HG02938 (cell line): ENCODE measurements around the gene MSI2.
A peak's percentile ranks its signal among the peaks of the same experiment; 100 is the strongest.

ENCODE experiments used
- ATAC-seq: cut with Tn5 transposase; IDR thresholded peaks from one replicate; pipeline ENCODE4 v1.9.1; 2021; ENCODE audit warnings: mild to moderate bottlenecking, moderate library complexity; ENCODE audit not compliant: unreplicated experiment

Gene MSI2

DNA sequence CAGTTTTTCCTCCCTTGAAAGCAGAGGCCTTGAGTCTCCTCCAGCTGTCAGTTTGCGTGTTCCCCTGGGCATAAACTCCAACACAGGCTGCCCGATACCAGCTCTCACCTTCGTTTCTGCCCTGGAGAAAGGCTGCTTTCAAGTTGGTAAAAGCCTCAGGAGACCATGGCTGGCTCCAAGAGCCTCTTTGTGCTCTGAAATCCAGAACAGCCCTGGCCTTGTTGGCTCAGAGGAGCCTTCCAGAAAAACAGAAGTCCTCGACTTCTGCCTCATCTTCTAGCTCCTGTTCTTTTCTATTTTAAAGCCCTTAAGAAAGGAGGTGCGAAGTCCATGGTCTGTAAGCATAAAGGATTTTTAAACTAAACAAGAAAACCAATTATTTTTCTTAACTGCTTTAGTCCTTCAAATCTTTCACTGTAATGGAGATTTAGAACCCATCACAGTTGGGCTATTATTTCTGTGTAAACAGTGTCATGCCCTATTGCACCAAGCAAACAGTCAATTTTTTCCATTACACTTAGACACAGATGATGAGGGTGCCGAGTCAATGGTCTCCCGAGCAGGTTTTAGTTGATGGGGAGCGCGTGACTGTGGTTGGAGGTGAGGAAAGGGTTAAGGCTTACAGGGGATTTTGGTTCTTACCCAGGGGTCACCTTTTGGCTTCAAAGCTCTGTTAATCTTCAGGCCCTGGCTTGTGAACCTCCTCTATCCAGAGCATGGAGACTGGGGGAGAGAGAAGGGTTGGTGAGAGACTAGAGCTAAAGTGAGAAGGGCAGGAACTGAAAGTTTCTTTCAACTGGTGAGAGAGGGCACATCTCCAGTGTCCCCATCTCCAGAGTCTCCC lies 212.8 kb downstream of the MSI2 start:
- peak; percentile 55 for ATAC-seq

DNA sequence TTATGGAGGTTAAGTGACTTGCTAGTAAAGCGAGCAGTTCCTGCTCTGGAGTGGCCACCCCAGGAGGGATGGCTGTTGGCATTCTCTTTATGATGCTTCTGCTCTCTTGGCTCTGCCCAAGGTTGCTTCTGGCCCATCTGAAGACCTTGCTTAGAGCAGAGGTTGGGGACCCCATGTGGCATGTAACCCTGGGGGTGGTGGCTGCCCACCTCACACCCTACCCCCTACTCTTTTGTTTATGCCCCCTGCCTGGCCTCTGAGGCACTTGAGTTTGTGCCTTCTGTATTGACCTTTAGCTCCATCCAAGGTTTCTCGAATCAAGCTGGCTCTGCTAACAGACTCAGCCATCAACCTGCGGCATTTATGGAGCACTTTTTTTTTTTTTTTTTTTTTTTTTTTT lies 214.6 kb downstream of the MSI2 start:
- ATAC-seq: no peak

DNA sequence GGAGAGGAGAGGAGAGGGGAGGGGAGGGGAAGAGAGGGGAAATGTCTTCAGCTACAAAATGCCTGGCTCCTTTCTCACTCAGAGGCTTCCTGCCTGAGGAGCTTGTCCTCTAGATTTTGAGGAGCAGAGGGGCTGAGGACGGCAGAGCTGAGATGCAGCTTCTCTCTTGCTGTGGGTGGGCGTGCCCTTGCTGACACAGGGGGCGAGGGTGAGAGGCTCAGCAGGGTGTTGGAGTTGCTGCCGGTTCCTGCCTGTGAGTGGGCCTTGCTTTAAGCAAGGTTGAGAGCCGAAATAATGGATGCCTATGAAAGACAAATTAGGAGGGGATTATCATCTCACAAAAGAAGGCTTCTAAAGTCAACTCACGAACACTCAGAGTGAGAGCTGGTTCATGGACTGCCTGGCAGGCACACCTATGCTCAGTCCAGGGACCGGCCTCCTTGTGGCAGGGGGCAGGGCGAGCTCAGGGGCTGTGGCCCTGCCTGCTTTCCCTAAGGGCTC lies 215.6 kb downstream of the MSI2 start:
- no peak for ATAC-seq

DNA sequence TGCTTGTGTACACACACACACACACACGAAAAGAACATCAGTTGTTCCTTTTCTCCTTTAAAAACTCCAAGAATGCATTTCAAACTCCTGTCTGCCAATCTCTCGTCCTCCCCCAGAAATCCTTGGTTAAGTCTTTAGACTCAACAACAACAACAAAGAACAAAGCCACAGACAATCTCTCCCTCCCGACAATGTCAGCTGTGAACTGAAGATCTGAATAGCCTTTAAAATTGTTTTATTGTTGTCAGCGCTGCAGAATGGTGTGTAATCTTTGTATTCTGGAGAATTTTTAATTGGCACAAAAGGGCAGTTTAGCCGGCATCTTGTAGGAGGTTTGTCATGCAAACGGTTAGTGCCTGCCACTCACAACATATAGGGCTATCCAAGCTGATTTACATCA lies 219.5 kb downstream of the MSI2 start:
- no peak for ATAC-seq

DNA sequence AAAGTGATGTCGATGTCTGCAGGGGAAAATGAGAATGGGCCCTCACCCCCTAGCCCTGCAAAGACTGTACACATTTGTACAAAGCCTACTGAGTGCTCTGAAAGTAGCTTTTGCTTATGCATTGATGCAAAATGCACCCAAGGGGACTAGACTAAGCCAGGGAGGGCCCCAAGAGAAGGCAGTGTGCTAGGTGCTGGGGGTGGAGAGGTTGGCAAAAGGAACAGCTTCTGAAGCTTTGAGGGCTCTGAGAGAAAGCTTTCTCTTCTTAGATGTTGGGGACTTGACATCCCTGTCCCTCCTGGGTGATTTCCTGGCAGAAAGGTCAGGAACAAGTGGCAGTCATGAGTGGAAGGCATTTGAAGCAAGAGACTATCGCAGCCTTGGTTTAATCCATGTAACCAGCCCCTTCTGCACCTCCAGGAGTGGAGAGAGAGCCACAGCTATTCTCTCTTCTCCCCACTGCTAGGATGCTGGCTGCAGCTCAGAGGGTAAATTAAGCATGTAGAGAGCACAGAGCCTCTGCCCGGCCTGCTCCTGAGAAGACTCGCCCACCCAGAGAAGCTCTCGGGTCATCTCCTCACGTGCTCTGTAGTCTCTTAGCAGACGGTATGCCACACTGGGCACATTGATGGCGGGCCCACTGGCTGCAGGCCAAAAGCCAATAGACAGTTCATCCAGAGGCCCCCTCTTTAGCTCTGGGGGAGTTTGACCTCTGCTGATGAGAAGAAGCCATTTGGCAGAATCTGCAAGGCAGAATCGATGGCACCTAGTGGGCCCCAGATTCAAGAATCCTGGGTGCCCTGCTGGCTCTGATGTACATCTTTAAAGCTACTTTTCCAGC lies 221.4 kb downstream of the MSI2 start:
- ATAC-seq: no peak

DNA sequence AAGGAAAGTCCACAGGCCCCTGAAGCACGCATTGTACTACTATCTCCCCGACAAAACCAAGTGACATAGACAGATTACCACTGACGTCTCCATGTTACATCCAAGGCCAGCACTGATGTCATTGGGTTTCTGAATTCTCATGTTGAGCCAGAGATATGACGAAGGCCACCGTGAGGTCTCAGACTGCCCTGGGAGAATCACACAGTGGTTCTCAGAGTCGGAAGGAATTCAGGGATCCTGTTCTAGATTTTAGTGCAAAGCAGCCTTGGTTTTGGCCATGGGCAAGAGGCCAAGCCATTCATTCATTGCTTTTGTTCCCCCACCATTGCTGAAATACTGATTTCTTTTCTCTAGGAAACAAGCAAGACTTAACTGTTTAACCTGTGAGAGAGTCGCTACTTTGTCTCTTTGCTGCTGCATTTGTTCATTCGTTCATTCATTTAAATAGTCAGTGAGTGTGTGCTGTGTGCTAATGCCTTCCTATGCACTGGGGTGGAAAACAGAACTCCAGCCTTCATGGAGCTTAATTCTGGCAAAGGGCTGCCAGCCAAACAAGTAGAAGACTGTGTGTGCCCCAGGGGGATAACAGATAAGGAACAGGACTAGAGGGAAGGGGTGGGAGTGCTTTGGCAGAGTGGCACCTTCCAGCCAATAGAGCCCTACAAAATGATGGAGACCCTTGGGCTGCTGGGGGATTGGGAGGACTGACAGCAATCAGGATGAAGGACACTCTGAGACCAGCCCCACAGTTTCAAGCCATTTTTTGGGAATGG lies 222.3 kb downstream of the MSI2 start:
- ATAC-seq: no peak

DNA sequence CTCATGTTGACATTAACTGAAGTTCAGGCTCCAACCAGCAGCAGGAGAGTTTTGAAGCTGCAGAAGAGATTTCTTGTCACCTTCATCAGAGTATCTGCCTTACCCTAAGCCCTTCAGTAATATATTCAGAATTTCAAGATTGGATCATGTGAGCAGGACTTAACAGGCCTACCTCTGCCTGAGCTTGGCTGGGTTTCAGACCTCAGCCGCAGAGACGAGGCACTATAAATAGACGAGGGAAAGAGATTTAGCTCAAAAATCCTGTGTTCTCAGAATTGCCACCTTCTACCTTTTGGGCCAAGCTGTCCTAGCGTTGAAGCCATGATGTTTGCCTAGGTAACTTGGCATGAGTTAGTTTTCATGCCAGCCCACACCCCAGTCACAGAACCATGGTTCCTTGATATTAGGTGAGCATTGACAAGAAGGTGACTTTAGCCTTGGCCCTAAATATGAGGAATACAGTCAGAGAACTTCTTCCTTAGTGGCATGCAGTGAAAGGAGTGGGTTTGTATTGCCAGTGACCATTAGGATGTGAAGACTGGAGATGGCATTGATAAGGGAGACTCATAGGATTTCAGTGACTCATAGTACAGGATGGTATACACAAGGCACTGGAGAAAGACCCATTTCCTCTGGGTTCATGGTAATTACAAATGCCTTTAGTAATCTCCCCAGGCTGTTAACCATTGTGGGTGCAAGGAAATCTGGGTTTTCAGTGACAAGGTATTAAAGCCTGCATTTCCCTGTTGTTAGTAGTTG lies 224.3 kb downstream of the MSI2 start:
- ATAC-seq: no peak

DNA sequence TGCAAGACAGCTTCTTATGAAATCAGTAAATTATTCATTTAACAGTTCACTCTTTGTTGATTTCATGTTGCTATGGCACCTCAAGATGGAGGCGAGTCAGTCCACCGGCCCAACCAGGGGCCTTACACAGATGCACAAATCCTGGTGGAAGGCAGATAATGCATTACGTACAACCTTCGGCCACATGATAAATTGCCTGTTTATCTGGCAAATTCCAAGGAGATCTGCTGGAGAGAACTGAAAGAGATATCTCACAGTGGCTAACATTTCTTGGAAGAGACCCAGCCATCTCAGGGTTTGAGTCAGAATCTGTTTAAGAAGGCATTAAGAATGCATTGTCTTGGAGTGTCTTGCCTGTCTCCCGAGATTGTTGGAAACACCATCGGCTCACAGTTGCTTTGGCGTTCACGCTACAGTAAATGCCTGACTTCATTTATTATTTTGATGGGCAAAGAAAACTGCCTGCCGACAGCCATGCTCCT lies 225.6 kb downstream of the MSI2 start:
- no peak for ATAC-seq

DNA sequence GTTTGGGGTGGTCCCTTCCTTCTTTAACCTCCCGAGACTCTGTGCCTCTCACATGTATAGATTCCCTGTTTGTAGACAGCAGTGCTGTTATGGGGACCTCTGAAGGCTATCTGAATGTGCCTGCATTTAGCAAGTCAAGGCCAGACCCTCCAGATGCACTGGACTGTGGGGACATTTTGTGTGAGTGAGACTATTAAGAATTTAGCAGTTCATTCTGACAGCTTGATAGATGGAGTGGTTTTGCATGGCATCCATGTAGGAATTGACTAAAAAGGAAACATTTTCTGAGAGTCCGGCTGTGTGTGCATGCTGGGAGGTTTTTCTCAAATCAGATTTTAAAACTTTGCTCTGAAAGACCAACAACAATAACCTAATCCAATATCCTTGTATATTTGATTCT lies 226.3 kb downstream of the MSI2 start:
- no peak for ATAC-seq

DNA sequence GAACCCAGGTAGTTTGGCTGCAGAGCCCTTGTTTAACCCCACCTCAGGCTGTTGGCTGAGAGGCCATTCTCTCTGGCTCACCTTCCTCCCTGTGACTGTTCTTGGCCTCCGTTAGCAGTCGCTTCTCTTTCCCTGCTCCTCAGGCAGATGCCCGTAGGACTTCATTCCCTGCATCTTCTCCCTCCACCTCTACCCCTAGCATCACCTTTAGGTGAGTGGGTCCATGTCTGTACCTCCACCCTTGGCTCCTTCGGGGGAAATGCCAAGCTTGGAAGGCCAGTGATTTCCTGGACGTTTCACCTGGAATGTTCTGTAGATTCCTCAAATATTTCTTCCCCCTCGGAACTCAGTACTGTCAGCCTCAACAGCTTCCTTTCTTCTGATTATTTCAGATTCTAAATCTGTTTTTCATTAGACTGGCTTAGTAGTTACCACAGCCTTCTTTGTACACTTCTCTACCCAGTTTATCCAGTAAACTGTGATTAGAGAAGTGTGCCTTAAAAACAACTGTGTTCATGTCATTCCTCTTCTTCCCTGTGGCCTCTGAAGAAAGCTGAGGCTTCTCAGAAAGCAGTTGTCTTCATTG lies 227.9 kb downstream of the MSI2 start:
- no peak for ATAC-seq

DNA sequence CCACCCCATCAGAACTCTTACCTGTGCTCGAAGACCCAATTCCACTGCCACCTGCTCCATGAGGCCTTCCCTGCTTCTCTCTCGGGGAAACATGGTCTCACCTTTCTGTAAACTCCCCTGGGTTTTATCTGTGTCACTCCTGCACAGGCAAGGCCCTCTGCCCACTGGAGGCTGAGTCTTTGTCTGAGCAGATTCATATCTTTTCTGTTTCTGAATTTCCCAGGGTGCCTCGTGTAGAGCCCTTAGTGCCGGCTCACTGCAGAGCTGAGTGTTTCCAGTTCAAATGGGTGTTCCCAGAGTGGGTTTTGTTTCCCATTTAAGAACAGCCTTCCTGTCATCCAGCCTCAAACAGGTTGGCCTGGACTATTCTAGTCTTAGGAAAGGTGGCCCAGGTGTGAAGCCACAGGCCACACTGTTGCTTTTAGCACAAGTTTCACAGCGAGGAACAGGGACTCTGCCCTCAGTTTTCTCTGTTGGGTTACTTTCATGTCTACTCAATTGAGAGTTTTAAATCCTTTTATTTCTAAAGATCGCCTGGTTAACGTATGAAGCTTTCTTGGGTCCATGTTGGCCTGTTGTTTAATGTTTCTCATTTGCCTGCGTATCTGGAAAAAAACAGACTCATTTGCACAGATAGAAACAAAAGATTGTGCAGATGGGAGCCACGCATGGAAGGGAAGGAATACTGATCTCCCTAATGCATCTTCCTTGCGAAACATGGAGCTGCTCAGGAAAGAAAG lies 228.7 kb downstream of the MSI2 start:
- no peak for ATAC-seq

DNA sequence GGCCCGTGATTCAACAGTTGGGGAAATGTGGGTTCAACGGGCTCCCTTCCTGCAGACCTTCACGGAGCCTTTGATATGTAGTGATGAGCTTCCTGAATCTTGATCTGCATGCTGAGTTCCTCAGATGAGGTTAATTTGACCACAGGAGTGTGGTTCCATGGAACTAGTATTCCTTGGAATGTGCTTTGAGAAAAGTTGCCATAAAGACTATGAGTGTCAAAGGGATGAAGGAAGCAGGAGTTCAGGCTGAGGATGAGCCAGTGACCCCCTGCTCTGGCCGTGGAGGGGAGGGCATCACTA lies 229.2 kb downstream of the MSI2 start:
- ATAC-seq: no peak

DNA sequence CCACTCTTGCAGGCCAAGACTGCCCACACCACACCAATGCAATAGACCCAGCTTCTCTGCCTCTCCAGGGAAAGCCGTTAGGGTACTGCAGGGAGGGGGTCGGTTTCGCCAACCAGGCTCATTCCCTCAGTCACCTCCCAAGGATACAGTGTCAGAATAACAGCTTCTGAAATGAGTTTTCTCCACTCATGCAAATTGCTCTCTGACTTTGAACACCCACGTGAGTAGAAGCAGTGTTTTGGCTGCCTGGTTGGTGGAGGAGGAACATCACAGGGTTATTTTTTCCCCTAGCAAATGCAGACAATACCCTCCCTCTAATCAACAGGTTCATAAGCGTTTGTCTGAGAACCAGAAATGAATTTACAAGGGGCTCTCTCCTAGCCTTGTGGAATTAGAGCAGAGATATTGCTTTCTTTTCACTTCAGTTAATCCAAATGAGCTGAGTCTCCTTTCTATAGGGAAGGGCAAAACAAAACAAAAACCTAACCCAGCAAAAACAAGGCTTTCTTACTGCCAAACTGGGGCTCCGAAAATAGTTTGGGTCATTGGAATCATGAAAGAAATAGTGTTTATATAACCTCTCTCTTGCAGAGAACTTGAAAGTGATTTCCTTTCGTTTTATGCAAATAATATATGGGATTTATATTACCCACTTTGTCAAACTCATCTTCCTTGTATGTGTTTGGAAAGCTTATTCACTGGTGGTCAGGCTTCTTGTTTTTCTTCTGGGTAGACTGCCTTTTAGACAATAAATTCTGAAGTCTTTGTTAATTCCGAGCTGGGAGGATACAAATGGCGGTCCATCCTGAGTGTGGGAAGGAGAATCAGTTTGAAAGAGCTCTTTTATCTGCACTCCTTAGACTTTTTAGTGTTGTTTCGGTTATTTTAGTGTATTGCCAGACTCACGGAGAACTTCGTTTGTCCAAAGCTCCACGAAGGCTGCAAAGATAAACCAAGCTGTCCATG lies 229.9 kb downstream of the MSI2 start:
- no peak for ATAC-seq

DNA sequence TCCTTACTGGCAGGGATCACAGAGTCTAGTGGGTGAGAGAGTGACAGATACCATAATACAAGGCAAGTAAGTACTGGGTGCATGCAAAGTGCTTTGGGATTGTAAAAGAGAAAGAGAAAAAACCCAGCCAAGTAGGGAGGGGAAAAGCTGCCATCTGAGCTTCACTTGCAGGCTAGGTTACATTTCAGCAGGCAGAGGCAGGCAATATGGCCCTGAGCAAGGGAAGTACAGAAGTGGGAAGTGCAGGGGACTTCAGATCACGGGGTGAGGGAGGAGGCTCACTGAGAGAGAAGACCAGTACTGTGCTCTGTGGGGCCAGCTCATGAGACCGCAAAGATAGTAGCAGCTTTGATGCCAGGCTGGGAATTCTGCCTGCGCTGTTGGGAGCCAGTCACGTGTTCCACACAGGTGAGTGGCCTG lies 230.6 kb downstream of the MSI2 start:
- ATAC-seq: no peak

DNA sequence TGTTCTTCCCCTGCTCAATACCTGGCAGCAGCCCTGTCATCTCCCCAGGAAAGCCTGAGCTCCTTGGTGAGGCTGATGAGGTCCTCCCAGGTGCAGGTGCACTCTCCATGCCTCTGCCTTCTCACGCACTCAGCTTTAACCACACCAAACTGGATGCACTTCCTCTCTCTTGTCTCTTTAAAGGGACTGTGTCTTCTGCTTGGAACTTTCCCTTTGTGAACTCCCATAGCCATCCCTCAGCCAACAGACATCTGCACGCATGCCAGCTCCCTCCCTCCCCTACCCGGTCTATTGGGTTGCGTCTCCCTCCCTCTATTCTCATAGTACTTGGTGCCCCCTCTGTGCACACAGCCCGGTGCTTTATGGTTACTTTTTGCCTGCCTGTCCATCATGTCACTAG lies 231.2 kb downstream of the MSI2 start:
- ATAC-seq: no peak

DNA sequence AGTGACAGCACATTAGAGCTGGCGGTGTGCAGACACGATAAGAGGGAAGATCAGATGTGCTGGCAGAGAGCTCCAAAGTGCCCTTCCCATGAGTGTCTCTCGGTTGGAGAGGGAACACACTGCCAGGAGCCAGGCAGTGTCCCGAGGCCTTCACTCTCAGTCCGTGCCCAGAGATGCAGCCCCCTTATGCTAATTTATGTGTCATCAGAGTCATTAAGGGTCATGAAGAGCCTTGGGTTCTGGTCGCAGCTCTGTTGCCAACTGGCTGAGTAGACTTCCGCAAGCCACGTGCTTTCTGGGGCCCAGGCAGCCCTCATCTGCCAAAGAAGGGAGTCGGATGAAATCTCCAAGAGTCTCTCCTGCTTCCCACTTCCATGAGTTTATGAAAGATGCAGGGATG lies 232.5 kb downstream of the MSI2 start:
- no peak for ATAC-seq

DNA sequence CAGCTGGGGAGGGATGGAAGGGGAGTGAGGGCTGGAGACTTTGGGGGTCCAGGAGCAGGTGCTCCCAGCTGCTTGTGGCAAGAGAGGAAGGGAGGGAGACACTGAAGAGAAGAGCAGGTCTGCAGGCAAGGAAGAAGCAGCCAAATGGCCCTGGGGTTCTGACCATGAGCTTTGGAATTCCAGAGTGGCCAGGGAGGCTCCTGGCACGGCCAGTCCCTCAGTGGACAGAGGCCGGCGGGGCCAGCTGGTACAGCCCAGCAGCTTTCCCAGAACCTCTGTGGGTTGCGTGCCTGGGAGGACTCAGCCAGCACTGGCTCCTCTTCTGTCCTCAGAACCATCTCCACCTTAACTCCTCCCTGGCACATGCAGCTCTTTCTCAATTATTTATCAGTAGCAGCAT lies 233.0 kb downstream of the MSI2 start:
- ATAC-seq: no peak

DNA sequence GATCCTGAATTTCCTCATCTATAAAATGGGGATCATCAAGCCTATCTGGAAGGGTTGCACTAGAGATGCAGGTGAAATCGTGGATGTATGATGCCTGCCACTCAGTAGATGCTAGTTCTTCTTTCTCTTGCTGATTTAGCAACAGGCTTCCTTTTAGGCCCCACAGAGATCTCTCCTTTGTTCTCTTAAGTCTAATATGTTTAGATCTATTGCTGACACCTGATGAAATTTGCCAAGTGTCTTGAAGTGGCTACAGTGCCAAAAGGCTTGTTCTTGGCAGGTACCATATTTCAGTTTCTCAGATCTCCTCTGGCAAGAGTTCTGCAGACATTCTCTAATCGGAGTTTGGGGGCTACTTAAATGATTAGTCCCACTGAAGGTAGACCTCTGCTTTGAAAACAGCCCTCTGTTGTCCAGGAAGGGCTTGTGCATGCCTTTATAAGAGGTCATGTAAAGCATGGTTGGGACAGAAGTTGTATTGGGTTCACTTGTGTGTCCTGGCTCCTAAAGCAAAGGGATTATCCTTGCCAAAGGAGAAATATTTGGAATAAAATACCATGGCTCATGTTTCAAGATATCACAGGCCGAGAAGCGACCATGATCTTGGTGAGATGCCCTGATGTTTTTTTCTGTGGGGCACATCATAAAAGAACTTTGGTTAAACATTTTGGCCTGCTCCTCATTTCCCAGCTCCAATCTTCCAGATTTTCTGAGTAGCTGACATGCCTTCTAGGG lies 234.0 kb downstream of the MSI2 start:
- no peak for ATAC-seq
